Endodermal cell (in vitro differentiated cells): ENCODE data around the gene ADCY3. TPM values are rescaled to one million over a fixed set of nuclear protein-coding genes. Genes with fewer than 3 reads are reported as not detected.

Source experiments
- DNase-seq: peaks from one replicate; pipeline ENCODE4 v3.0.0-alpha.2; 2017
- H3K27ac ChIP-seq: 2 replicates; pipeline ENCODE4 v1.5.1; 2013; ENCODE audit warnings: mild to moderate bottlenecking, low read depth, low read length, moderate library complexity
- H3K27me3 ChIP-seq: 2 replicates; pipeline ENCODE4 v1.6.1; 2013; ENCODE audit warnings: mild to moderate bottlenecking, low read length, moderate library complexity; ENCODE audit not compliant: insufficient read depth, control insufficient read depth, poor library complexity, severe bottlenecking
- H3K36me3 ChIP-seq: 2 replicates; pipeline ENCODE4 v1.7.0; 2013; ENCODE audit warnings: mild to moderate bottlenecking, low read length, moderate library complexity; ENCODE audit not compliant: control insufficient read depth, insufficient read depth
- H3K4me1 ChIP-seq: one replicate; pipeline ENCODE4 v1.7.0; 2013; ENCODE audit warnings: low read length; ENCODE audit not compliant: control insufficient read depth, insufficient read depth
- H3K4me3 ChIP-seq: 2 replicates; pipeline ENCODE4 v1.5.1; 2013; ENCODE audit warnings: mild to moderate bottlenecking, low read length, moderate library complexity
- H3K9ac ChIP-seq: 2 replicates; pipeline ENCODE4 v1.6.1; 2013; ENCODE audit warnings: mild to moderate bottlenecking, low read length, moderate library complexity; ENCODE audit not compliant: poor library complexity, severe bottlenecking; ENCODE audit errors: extremely low read depth
- H3K9me3 ChIP-seq: 2 replicates; pipeline ENCODE4 v1.6.1; 2013; ENCODE audit warnings: mild to moderate bottlenecking, low read length, moderate library complexity; ENCODE audit not compliant: control insufficient read depth
- H3K27ac Mint-ChIP-seq: 2 replicates; pipeline ENCODE4 v1.8.0; 2020; ENCODE audit warnings: mixed read lengths
- H3K27me3 Mint-ChIP-seq: 2 replicates; pipeline ENCODE4 v1.8.0; 2021; ENCODE audit warnings: mild to moderate bottlenecking, mixed read lengths; ENCODE audit not compliant: insufficient read depth
- H3K36me3 Mint-ChIP-seq: 2 replicates; pipeline ENCODE4 v1.8.0; 2020; ENCODE audit warnings: low read depth, mixed read lengths
- H3K4me1 Mint-ChIP-seq: 2 replicates; pipeline ENCODE4 v1.8.0; 2020; ENCODE audit warnings: mixed read lengths
- H3K4me3 Mint-ChIP-seq: 2 replicates; pipeline ENCODE4 v1.8.0; 2020; ENCODE audit warnings: mild to moderate bottlenecking, moderate library complexity, mixed read lengths
- H3K9me3 Mint-ChIP-seq: 2 replicates; pipeline ENCODE4 v1.8.0; 2020; ENCODE audit warnings: mild to moderate bottlenecking, mixed read lengths
- CTCF ChIP-seq: fragments of 200-600 bp; sonication (generic); conservative IDR thresholded peaks from 2 replicates; pipeline ENCODE4 v1.5.0; 2021; ENCODE audit warnings: antibody characterized with exemption, mild to moderate bottlenecking
- WGBS, 2 experiments: methylation state at CpG; one replicate each; pipeline versions ENCODE4 v1.1.5 to v1.1.7; 2013; ENCODE audit warnings: missing lambda C conversion rate in 2 of 2, mixed read lengths in 1 of 2; ENCODE audit not compliant: insufficient coverage in 1 of 2, insufficient read length in 1 of 2; 5-methylcytosine and 5-hydroxymethylcytosine counted together
- total RNA-seq, 2 donors: library from RNA; stranded (reverse); fragmentation: NEBNext Ultra II Directional in 1 of 2; extraction: Animal tissue kit (Norgen Biotek cat#: 25700) in 1 of 2; gene quantifications; 2 replicates in 1 of 2; 3 replicates in 1 of 2; pipeline ENCODE4 v1.2.1, GENCODE V29; 2021

Gene ADCY3
- total RNA-seq, 2 donors from 2014 or later: 29.8 to 41.2 TPM

DNA sequence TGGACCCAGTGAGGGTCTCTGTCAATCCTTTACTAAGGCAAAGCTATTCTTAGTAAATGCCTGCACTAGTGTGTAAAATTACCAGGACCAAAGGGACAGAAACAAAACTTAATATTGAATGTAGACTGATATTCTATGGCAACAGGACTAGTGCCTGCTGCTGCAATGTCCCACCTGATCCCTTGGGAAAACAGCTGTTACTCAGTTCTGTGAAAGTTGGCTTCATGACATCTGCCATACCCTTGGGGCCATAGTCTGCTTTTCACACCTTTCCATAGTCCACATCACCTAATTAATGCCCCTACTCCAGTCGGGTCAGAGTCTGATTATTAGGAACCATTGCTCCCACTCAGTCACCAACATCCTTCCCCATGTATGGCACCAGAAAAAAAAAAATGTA is 37.2 kb upstream of the ADCY3 start:
- Mint-ChIP-seq H3K27ac (no peak overlapping the region), H3K4me1 (no peaks in the 10 kb centered on the region), H3K36me3 (peaks cover 74% of the 10 kb centered on the region), H3K9me3 (peaks cover 11% of the 10 kb centered on the region), H3K27me3 (no peaks in the 10 kb centered on the region), H3K4me3 (no peak overlapping the region)
- Histone ChIP-seq H3K36me3 (peaks cover 59% of the 10 kb centered on the region), H3K4me1 (no peaks in the 10 kb centered on the region), H3K4me3 (no peak overlapping the region), H3K9me3 (peaks cover 22% of the 10 kb centered on the region), H3K9ac (no peak overlapping the region), H3K27me3 (no peaks in the 10 kb centered on the region), H3K27ac (no peak overlapping the region)
- TF ChIP-seq CTCF: no peak
- DNase-seq: no peak
- WGBS, 2 experiments: 78% methylated on average over 1 of the region's 1 CpG; no CpG with 5 or more reads in 1 of the 2 experiments

DNA sequence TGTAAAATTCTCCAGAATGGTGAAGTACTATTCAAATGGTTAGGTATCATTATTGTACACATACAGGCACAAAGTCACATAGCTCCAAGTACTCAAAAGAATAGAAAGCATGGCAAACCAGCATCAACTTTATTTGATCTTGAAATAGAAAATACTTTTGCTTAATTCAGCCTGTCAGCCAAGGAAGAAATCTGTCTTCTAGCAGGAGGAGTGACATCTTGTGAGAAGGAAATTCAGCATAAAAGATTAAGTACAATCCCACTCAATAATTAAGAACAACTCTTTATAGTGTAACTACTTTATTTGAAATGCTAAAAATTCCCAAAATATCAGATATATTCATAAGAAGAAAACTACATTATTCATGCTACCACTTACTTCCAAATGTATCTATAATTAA is 35.9 kb upstream of the ADCY3 start:
- no peak overlapping the region for H3K27ac Mint-ChIP-seq
- H3K4me1 Mint-ChIP-seq: no peaks in the 10 kb centered on the region
- H3K9me3 ChIP-seq: peaks cover 22% of the 10 kb centered on the region
- H3K9me3 Mint-ChIP-seq: peaks cover 11% of the 10 kb centered on the region
- H3K9ac ChIP-seq: no peak overlapping the region
- H3K4me3 Mint-ChIP-seq: no peak overlapping the region
- DNase-seq: no peak
- H3K27me3 ChIP-seq: no peaks in the 10 kb centered on the region
- no peak for TF ChIP-seq CTCF
- peaks cover 67% of the 10 kb centered on the region for H3K36me3 ChIP-seq
- H3K27ac ChIP-seq: no peak overlapping the region
- H3K4me3 ChIP-seq: no peak overlapping the region
- no peaks in the 10 kb centered on the region for H3K4me1 ChIP-seq
- H3K27me3 Mint-ChIP-seq: no peaks in the 10 kb centered on the region
- H3K36me3 Mint-ChIP-seq: peaks cover 75% of the 10 kb centered on the region

GRCh38 chr2:24955232-24955631 is 35.2 kb upstream of the ADCY3 start:
- no peak overlapping the region for H3K27ac ChIP-seq
- H3K27me3 ChIP-seq: no peaks in the 10 kb centered on the region
- peaks cover 22% of the 10 kb centered on the region for H3K9me3 ChIP-seq
- no peak overlapping the region for H3K9ac ChIP-seq
- TF ChIP-seq CTCF: no peak
- H3K27ac Mint-ChIP-seq: no peak overlapping the region
- no peaks in the 10 kb centered on the region for H3K4me1 ChIP-seq
- H3K9me3 Mint-ChIP-seq: peaks cover 11% of the 10 kb centered on the region
- peaks cover 64% of the 10 kb centered on the region for H3K36me3 ChIP-seq
- H3K27me3 Mint-ChIP-seq: no peaks in the 10 kb centered on the region
- no peaks in the 10 kb centered on the region for H3K4me1 Mint-ChIP-seq
- DNase-seq: no peak
- H3K4me3 Mint-ChIP-seq: no peak overlapping the region
- no peak overlapping the region for H3K4me3 ChIP-seq
- H3K36me3 Mint-ChIP-seq: peaks cover 77% of the 10 kb centered on the region
